SK-N-SH (cell line): ENCODE data around the gene SYNJ2. TPM values are rescaled to one million over a fixed set of nuclear protein-coding genes. Genes with fewer than 3 reads are reported as not detected.

Source experiments
- CTCF ChIA-PET: fragments of 300-600, 350-600 bp; formaldehyde crosslinking; extraction: SDS; loops from one replicate; lab custom pipeline; 2021; lab: Yijun Ruan, JAX
- POLR2A ChIA-PET: fragments of 350-600 bp; sonication (Branson Sonifier 250); formaldehyde crosslinking; extraction: SDS; loops from one replicate; lab custom pipeline; 2020; ENCODE audit warnings: antibody characterized with exemption, inconsistent platforms; lab: Yijun Ruan, JAX
- DNase-seq: peaks from one replicate; pipeline ENCODE4 v3.0.0; 2012
- H2AFZ ChIP-seq: fragments of 200-600 bp; sonication (generic); 2 replicates; pipeline ENCODE4 v1.8.1; 2016; ENCODE audit warnings: antibody characterized with exemption, mild to moderate bottlenecking, low read depth
- H3F3A ChIP-seq: fragments of 200-600 bp; sonication (generic); replicated peaks from 2 replicates; pipeline ENCODE3; 2016; ENCODE audit warnings: antibody characterized with exemption, mild to moderate bottlenecking; ENCODE audit not compliant: insufficient read depth
- H3K27ac ChIP-seq, 2 experiments: fragments of 200-500 bp in 1 of 2; fragments of 200-600 bp in 1 of 2; sonication (Bioruptor generic) in 1 of 2; sonication (generic), shearing (Covaris generic) in 1 of 2; 2 replicates each; pipeline versions ENCODE4 v1.5.1 to v1.6.1; 2014 to 2016; ENCODE audit warnings: low read depth in 2 of 2, inconsistent platforms in 1 of 2, low read length in 1 of 2, mild to moderate bottlenecking in 1 of 2, mixed read lengths in 1 of 2
- H3K27me3 ChIP-seq: fragments of 200-600 bp; sonication (generic), shearing (Covaris generic); 2 replicates; pipeline ENCODE4 v1.6.1; 2016; ENCODE audit warnings: mixed run types; ENCODE audit not compliant: insufficient read depth
- H3K36me3 ChIP-seq, 2 experiments: fragments of 200-500 bp in 1 of 2; fragments of 200-600 bp in 1 of 2; sonication (Bioruptor generic) in 1 of 2; sonication (generic) in 1 of 2; replicated peaks in 1 of 2; 2 replicates each; pipeline versions ENCODE3 to v1.5.1; 2014 to 2016; ENCODE audit warnings: low read length in 1 of 2, mild to moderate bottlenecking in 1 of 2; ENCODE audit not compliant: insufficient read depth in 2 of 2, control insufficient read depth in 1 of 2
- H3K4me1 ChIP-seq, 2 experiments: fragments of 200-500 bp in 1 of 2; fragments of 200-600 bp in 1 of 2; sonication (Bioruptor generic) in 1 of 2; sonication (generic), shearing (Covaris generic) in 1 of 2; 2 replicates each; pipeline versions ENCODE4 v1.5.1 to v1.6.1; 2014 to 2016; ENCODE audit warnings: low read depth in 1 of 2, low read length in 1 of 2, mixed run types in 1 of 2; ENCODE audit not compliant: insufficient read depth in 2 of 2, control insufficient read depth in 1 of 2
- H3K4me2 ChIP-seq: fragments of 200-600 bp; sonication (generic), shearing (Covaris generic); 2 replicates; pipeline ENCODE4 v1.6.1; 2017; ENCODE audit warnings: mixed run types
- H3K4me3 ChIP-seq, 2 experiments: fragments of 200-500 bp in 1 of 2; fragments of 200-600 bp in 1 of 2; sonication (Bioruptor generic) in 1 of 2; sonication (generic), shearing (Covaris generic) in 1 of 2; 2 replicates each; pipeline versions ENCODE4 v1.5.1 to v1.8.1; 2014 to 2016; ENCODE audit warnings: low read depth in 2 of 2, inconsistent platforms in 1 of 2, low read length in 1 of 2, mild to moderate bottlenecking in 1 of 2, mixed read lengths in 1 of 2, moderate library complexity in 1 of 2
- H3K79me2 ChIP-seq: fragments of 200-600 bp; sonication (generic); 2 replicates; pipeline ENCODE4 v1.8.1; 2017; ENCODE audit warnings: mild to moderate bottlenecking; ENCODE audit not compliant: insufficient read depth
- H3K9ac ChIP-seq: fragments of 200-600 bp; sonication (generic); 2 replicates; pipeline ENCODE4 v1.6.1; 2017; ENCODE audit warnings: mixed run types
- H3K9me2 ChIP-seq: fragments of 200-600 bp; sonication (generic); 2 replicates; pipeline ENCODE4 v1.6.1; 2017; ENCODE audit warnings: mixed run types
- H3K9me3 ChIP-seq: fragments of 200-600 bp; sonication (generic); 2 replicates; pipeline ENCODE4 v1.6.1; 2017; ENCODE audit warnings: mixed run types, mild to moderate bottlenecking, moderate library complexity
- H4K20me1 ChIP-seq: fragments of 200-600 bp; sonication (generic); 2 replicates; pipeline ENCODE4 v1.6.1; 2017; ENCODE audit warnings: mild to moderate bottlenecking, mixed run types; ENCODE audit not compliant: insufficient read depth
- EZH2phosphoT487 ChIP-seq: fragments of 200-600 bp; sonication (generic); IDR thresholded peaks from 2 replicates; pipeline ENCODE4 v1.6.1; 2017; ENCODE audit warnings: low read depth, mixed run types, mild to moderate bottlenecking, antibody characterized with exemption, moderate library complexity, borderline replicate concordance
- FOXJ3 ChIP-seq: sonication (generic); formaldehyde crosslinking; IDR thresholded peaks from 2 replicates; pipeline ENCODE4 v1.5.1; 2020; ENCODE audit warnings: mild to moderate bottlenecking, missing genetic modification reagents
- GABPA ChIP-seq: IDR thresholded peaks from 2 replicates; pipeline ENCODE4 v1.4.0; 2012; ENCODE audit warnings: low read depth, mild to moderate bottlenecking
- MEF2A ChIP-seq: IDR thresholded peaks from 2 replicates; pipeline ENCODE4 v1.4.0; 2012; ENCODE audit warnings: low read depth, borderline replicate concordance
- MXI1 ChIP-seq: IDR thresholded peaks from 2 replicates; pipeline ENCODE4 v1.6.1; 2012; ENCODE audit warnings: mild to moderate bottlenecking, low read depth, low read length, improper control_type of control experiment
- NFIC ChIP-seq: IDR thresholded peaks from 2 replicates; pipeline ENCODE4 v1.4.0; 2012; ENCODE audit warnings: borderline replicate concordance
- RCOR1 ChIP-seq: fragments of 150-350 bp; IDR thresholded peaks from 2 replicates; pipeline ENCODE4 v1.6.1; 2017; ENCODE audit warnings: antibody characterized with exemption, low read length
- RFX5 ChIP-seq: IDR thresholded peaks from 2 replicates; pipeline ENCODE4 v1.6.1; 2012; ENCODE audit warnings: mild to moderate bottlenecking, improper control_type of control experiment, low read length
- RXRA ChIP-seq: IDR thresholded peaks from 2 replicates; pipeline ENCODE4 v1.4.0; 2012; ENCODE audit warnings: low read depth, mild to moderate bottlenecking, borderline replicate concordance
- SMC3 ChIP-seq: IDR thresholded peaks from 2 replicates; pipeline ENCODE4 v1.6.1; 2012; ENCODE audit warnings: low read depth, low read length, improper control_type of control experiment
- TEAD4 ChIP-seq: IDR thresholded peaks from 2 replicates; pipeline ENCODE4 v1.4.0; 2012; ENCODE audit warnings: mild to moderate bottlenecking, borderline replicate concordance; ENCODE audit not compliant: insufficient read depth
- whole genome bisulfite sequencing: methylation state at CpG from one replicate; pipeline ENCODE4 v1.1.6; 2017; ENCODE audit warnings: low lambda C conversion rate; 5-methylcytosine and 5-hydroxymethylcytosine counted together
- polyA plus RNA-seq, 3 experiments: library from polyadenylated mRNA; depleted of rRNA; stranded (reverse); fragments of >200 nt; gene quantifications; 2 replicates each; pipeline ENCODE4 v1.2.3, GENCODE V29; 2012
- TF ChIP-seq, protein P1 (sequence below): IDR thresholded peaks from 2 replicates; pipeline ENCODE4 v1.6.1; 2012; ENCODE audit warnings: mild to moderate bottlenecking, low read depth, low read length, moderate library complexity
- TF ChIP-seq, protein P2 (sequence below): IDR thresholded peaks from 2 replicates; pipeline ENCODE4 v1.4.0; 2012; ENCODE audit warnings: low read depth, borderline replicate concordance
- TF ChIP-seq, protein P3 (sequence below): IDR thresholded peaks from 2 replicates; pipeline ENCODE4; 2012
- TF ChIP-seq, protein P4 (sequence below): fragments of 150-350 bp; IDR thresholded peaks from 2 replicates; pipeline ENCODE4 v1.6.1; 2017; ENCODE audit warnings: antibody characterized with exemption, low read length, low read depth, borderline replicate concordance

The SYNJ2 gene
- polyA plus RNA-seq, 1 of the 3 experiments (the other 2 are of a cell fraction) = 40.0 TPM

DNA sequence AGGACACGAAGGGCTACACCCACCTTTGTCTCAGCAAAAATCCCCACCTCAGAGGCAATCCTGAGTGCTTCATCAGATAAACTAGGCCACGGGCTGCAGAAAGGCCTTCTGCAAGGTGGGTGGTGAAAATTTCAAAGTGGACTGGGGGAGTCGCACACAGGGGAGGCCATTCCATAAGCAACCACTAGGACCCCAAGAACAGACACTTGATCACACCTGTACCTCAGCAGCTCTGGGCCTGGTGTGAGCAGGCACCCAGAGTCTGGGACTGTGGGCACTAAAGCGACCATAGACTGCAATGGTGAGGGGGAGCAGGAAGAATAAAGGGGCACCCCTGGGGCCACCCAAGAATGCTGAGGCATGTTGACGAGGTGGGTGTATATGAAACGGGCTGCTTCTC is 133.8 kb downstream of the SYNJ2 start:
- H3K4me2 ChIP-seq = no peak overlapping the region
- CTCF ChIA-PET = interaction anchor here (1.5 kb wide), 1 partner anchor 17 kb away, joined by 5 read pairs; no protein-coding TSS in a partner anchor
- peaks cover 0 to 6% of the 10 kb centered on the region in 2 experiments; a peak in 1 of 4 replicates for H3K4me1 ChIP-seq
- no peaks in the 10 kb centered on the region for H4K20me1 ChIP-seq
- H3K9ac ChIP-seq = no peak overlapping the region
- peaks cover 39 to 54% of the 10 kb centered on the region in 2 experiments for H3K36me3 ChIP-seq
- H3K79me2 ChIP-seq = no peaks in the 10 kb centered on the region
- no peak overlapping the region for H2AFZ ChIP-seq
- H3K9me2 ChIP-seq = no peaks in the 10 kb centered on the region
- no peaks in the 10 kb centered on the region for H3K27me3 ChIP-seq
- no peak overlapping the region for H3K4me3 ChIP-seq
- 98% methylated on average over 6 of the region's 6 CpGs for WGBS
- TF ChIP-seq, protein P1, sequence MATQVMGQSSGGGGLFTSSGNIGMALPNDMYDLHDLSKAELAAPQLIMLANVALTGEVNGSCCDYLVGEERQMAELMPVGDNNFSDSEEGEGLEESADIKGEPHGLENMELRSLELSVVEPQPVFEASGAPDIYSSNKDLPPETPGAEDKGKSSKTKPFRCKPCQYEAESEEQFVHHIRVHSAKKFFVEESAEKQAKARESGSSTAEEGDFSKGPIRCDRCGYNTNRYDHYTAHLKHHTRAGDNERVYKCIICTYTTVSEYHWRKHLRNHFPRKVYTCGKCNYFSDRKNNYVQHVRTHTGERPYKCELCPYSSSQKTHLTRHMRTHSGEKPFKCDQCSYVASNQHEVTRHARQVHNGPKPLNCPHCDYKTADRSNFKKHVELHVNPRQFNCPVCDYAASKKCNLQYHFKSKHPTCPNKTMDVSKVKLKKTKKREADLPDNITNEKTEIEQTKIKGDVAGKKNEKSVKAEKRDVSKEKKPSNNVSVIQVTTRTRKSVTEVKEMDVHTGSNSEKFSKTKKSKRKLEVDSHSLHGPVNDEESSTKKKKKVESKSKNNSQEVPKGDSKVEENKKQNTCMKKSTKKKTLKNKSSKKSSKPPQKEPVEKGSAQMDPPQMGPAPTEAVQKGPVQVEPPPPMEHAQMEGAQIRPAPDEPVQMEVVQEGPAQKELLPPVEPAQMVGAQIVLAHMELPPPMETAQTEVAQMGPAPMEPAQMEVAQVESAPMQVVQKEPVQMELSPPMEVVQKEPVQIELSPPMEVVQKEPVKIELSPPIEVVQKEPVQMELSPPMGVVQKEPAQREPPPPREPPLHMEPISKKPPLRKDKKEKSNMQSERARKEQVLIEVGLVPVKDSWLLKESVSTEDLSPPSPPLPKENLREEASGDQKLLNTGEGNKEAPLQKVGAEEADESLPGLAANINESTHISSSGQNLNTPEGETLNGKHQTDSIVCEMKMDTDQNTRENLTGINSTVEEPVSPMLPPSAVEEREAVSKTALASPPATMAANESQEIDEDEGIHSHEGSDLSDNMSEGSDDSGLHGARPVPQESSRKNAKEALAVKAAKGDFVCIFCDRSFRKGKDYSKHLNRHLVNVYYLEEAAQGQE = no peak
- no peak for TF ChIP-seq RCOR1
- no peak for TF ChIP-seq FOXJ3 (CRISPR knock-in tag)
- TF ChIP-seq, protein P2, sequence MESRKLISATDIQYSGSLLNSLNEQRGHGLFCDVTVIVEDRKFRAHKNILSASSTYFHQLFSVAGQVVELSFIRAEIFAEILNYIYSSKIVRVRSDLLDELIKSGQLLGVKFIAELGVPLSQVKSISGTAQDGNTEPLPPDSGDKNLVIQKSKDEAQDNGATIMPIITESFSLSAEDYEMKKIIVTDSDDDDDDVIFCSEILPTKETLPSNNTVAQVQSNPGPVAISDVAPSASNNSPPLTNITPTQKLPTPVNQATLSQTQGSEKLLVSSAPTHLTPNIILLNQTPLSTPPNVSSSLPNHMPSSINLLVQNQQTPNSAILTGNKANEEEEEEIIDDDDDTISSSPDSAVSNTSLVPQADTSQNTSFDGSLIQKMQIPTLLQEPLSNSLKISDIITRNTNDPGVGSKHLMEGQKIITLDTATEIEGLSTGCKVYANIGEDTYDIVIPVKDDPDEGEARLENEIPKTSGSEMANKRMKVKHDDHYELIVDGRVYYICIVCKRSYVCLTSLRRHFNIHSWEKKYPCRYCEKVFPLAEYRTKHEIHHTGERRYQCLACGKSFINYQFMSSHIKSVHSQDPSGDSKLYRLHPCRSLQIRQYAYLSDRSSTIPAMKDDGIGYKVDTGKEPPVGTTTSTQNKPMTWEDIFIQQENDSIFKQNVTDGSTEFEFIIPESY = no peak
- TF ChIP-seq NFIC = no peak
- TF ChIP-seq, protein P3, sequence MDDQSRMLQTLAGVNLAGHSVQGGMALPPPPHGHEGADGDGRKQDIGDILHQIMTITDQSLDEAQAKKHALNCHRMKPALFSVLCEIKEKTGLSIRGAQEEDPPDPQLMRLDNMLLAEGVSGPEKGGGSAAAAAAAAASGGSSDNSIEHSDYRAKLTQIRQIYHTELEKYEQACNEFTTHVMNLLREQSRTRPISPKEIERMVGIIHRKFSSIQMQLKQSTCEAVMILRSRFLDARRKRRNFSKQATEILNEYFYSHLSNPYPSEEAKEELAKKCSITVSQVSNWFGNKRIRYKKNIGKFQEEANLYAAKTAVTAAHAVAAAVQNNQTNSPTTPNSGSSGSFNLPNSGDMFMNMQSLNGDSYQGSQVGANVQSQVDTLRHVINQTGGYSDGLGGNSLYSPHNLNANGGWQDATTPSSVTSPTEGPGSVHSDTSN = no peak
- TF ChIP-seq, protein P4, sequence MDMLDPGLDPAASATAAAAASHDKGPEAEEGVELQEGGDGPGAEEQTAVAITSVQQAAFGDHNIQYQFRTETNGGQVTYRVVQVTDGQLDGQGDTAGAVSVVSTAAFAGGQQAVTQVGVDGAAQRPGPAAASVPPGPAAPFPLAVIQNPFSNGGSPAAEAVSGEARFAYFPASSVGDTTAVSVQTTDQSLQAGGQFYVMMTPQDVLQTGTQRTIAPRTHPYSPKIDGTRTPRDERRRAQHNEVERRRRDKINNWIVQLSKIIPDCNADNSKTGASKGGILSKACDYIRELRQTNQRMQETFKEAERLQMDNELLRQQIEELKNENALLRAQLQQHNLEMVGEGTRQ = no peak
- no peak for TF ChIP-seq RXRA
- TF ChIP-seq MXI1 = no peak
- no peak for TF ChIP-seq EZH2phosphoT487
- no peak for TF ChIP-seq SMC3
- TF ChIP-seq GABPA = no peak
- TF ChIP-seq RFX5 = no peak
- TF ChIP-seq MEF2A = no peak
- no peak for TF ChIP-seq TEAD4
- TF ChIP-seq, all 33 proteins: peak for 0
- DNase-seq = no peak
- no peak overlapping the region for H3K27ac ChIP-seq
- POLR2A ChIA-PET = no interaction called here
- peaks cover 11% of the 10 kb centered on the region for H3F3A ChIP-seq
- H3K9me3 ChIP-seq = no peaks in the 10 kb centered on the region
